ENCODE data around the gene MYO5A. TPM values are rescaled to one million over a fixed set of nuclear protein-coding genes. Genes with fewer than 3 reads are reported as not detected.

The MYO5A gene
- total RNA-seq, 2 experiments from 2014 or later: 41.3 to 42.2 TPM

Other genes with a start within 250 kb of the MYO5A start
- gene MYO5C, start 233.1 kb downstream of the MYO5A start, total RNA-seq: 1 to 10 TPM; 1.3 to 1.4 TPM
- gene ARPP19, start 40.1 kb upstream of the MYO5A start, total RNA-seq: 100 to 1,000 TPM; 176 to 193 TPM
- gene ATOSA, start 150.5 kb upstream of the MYO5A start, total RNA-seq: 10 to 100 TPM; 44.9 to 46.6 TPM